Measurements from ENCODE around the gene MS4A6A.

MS4A6A gene

GRCh38 chr11:60169264-60169915 lies 13.5 kb downstream of the MS4A6A start:
- Mint-ChIP-seq H3K4me1 (no peaks in the 10 kb centered on the region), H3K27me3 (ENCODE audit: low read depth, poor library complexity) (peaks cover 2% of the 10 kb centered on the region), H3K9me3 (peaks cover 31% of the 10 kb centered on the region), H3K36me3 (ENCODE audit: low read depth) (no peaks in the 10 kb centered on the region), H3K27ac (no peak overlapping the region), H3K4me3 (no peak overlapping the region)
- no peak for TF ChIP-seq CTCF (IDR thresholded peaks at IDR 0.05)
- peak; percentile 4 for DNase-seq

GRCh38 chr11:60168306-60168705 lies 14.6 kb downstream of the MS4A6A start:
- DNase-seq: no peak
- H3K9me3 Mint-ChIP-seq: peaks cover 31% of the 10 kb centered on the region

GRCh38 chr11:60165951-60166350 lies 16.9 kb downstream of the MS4A6A start:
- Mint-ChIP-seq H3K4me1 (no peaks in the 10 kb centered on the region), H3K27ac (no peak overlapping the region), H3K36me3 (ENCODE audit: low read depth) (no peaks in the 10 kb centered on the region), H3K4me3 (no peak overlapping the region), H3K9me3 (peaks cover 31% of the 10 kb centered on the region), H3K27me3 (ENCODE audit: low read depth, poor library complexity) (peaks cover 6% of the 10 kb centered on the region)
- DNase-seq: no peak
- TF ChIP-seq CTCF (IDR thresholded peaks at IDR 0.05): no peak

More at GRCh38 chr11:60168306-60168705, 14.6 kb downstream of the MS4A6A start:
- Mint-ChIP-seq H3K36me3 (ENCODE audit: low read depth) (no peaks in the 10 kb centered on the region), H3K27ac (no peak overlapping the region), H3K4me1 (no peaks in the 10 kb centered on the region), H3K27me3 (ENCODE audit: low read depth, poor library complexity) (peaks cover 4% of the 10 kb centered on the region), H3K4me3 (no peak overlapping the region)
- no peak for TF ChIP-seq CTCF (IDR thresholded peaks at IDR 0.05)

GRCh38 chr11:60165538-60165937 lies 17.3 kb downstream of the MS4A6A start:
- DNase-seq: no peak
- peaks cover 6% of the 10 kb centered on the region for H3K27me3 Mint-ChIP-seq (ENCODE audit: low read depth, poor library complexity)
- no peak for TF ChIP-seq CTCF (IDR thresholded peaks at IDR 0.05)
- no peaks in the 10 kb centered on the region for H3K4me1 Mint-ChIP-seq
- no peak overlapping the region for H3K4me3 Mint-ChIP-seq
- peaks cover 31% of the 10 kb centered on the region for H3K9me3 Mint-ChIP-seq
- H3K27ac Mint-ChIP-seq: no peak overlapping the region
- no peaks in the 10 kb centered on the region for H3K36me3 Mint-ChIP-seq (ENCODE audit: low read depth)

- Mint-ChIP-seq H3K4me3 (no peak overlapping the region), H3K9me3 (peaks cover 22% of the 10 kb centered on the region), H3K27ac (no peak overlapping the region), H3K36me3 (ENCODE audit: low read depth) (no peaks in the 10 kb centered on the region), H3K4me1 (peaks cover 4% of the 10 kb centered on the region), H3K27me3 (ENCODE audit: low read depth, poor library complexity) (peaks cover 6% of the 10 kb centered on the region)
- DNase-seq: no peak
- TF ChIP-seq CTCF (IDR thresholded peaks at IDR 0.05): no peak
These were observed 18.3 kb downstream of the MS4A6A start for GRCh38 chr11:60164550-60165075.

- TF ChIP-seq CTCF (IDR thresholded peaks at IDR 0.05): no peak
- no peak for DNase-seq
- Mint-ChIP-seq H3K36me3 (ENCODE audit: low read depth) (no peaks in the 10 kb centered on the region), H3K4me3 (no peak overlapping the region), H3K9me3 (peaks cover under 1% of the 10 kb centered on the region), H3K4me1 (peaks cover 10% of the 10 kb centered on the region), H3K27me3 (ENCODE audit: low read depth, poor library complexity) (peaks cover 6% of the 10 kb centered on the region), H3K27ac (no peak overlapping the region)
These were observed 21.1 kb downstream of the MS4A6A start for GRCh38 chr11:60161766-60162165.

Measured in nephron progenitor cell (in vitro differentiated cells).